ENCODE data around the gene CCDC186. TPM values are rescaled to one million over a fixed set of nuclear protein-coding genes. Genes with fewer than 3 reads are reported as not detected.

The CCDC186 gene
- total RNA-seq, 2 donors from 2014 or later, result 19.9 to 22.3 TPM

GRCh38 chr10:114071178-114071577, 102.8 kb downstream of the CCDC186 start:
- 87 to 100% methylated on average over 3 to 4 of the region's 4 CpGs for WGBS, 2 experiments (ENCODE audit: insufficient coverage in 1 of 2, insufficient read length in 1 of 2)
- Histone ChIP-seq H3K9me3 (ENCODE audit: control insufficient read depth, low read length) (no peaks in the 10 kb centered on the region), H3K27ac (ENCODE audit: low read depth, low read length) (no peak overlapping the region), H3K4me3 (ENCODE audit: low read length) (no peak overlapping the region), H3K9ac (ENCODE audit: extremely low read depth, low read length, poor library complexity, severe bottlenecking) (no peak overlapping the region), H3K36me3 (ENCODE audit: control insufficient read depth, insufficient read depth, low read length) (no peaks in the 10 kb centered on the region), H3K4me1 (ENCODE audit: control insufficient read depth, insufficient read depth, low read length) (no peaks in the 10 kb centered on the region), H3K27me3 (ENCODE audit: control insufficient read depth, insufficient read depth, low read length, poor library complexity, severe bottlenecking) (no peaks in the 10 kb centered on the region)
- TF ChIP-seq, protein P1, sequence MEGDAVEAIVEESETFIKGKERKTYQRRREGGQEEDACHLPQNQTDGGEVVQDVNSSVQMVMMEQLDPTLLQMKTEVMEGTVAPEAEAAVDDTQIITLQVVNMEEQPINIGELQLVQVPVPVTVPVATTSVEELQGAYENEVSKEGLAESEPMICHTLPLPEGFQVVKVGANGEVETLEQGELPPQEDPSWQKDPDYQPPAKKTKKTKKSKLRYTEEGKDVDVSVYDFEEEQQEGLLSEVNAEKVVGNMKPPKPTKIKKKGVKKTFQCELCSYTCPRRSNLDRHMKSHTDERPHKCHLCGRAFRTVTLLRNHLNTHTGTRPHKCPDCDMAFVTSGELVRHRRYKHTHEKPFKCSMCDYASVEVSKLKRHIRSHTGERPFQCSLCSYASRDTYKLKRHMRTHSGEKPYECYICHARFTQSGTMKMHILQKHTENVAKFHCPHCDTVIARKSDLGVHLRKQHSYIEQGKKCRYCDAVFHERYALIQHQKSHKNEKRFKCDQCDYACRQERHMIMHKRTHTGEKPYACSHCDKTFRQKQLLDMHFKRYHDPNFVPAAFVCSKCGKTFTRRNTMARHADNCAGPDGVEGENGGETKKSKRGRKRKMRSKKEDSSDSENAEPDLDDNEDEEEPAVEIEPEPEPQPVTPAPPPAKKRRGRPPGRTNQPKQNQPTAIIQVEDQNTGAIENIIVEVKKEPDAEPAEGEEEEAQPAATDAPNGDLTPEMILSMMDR (conservative IDR thresholded peaks at IDR 0.05), result no peak
- Mint-ChIP-seq H3K4me3 (no peak overlapping the region), H3K27me3 (ENCODE audit: insufficient read depth) (no peaks in the 10 kb centered on the region), H3K36me3 (ENCODE audit: low read depth) (no peaks in the 10 kb centered on the region), H3K9me3 (no peaks in the 10 kb centered on the region), H3K27ac (no peak overlapping the region), H3K4me1 (no peaks in the 10 kb centered on the region)
- DNase-seq, result no peak

Other genes with a start within 250 kb of the CCDC186 start
- gene ADRB1, start 130.3 kb downstream of the CCDC186 start, total RNA-seq, result not detected
- gene TDRD1, start 5.2 kb upstream of the CCDC186 start, total RNA-seq, result under 1 TPM; 0.09 to 0.15 TPM
- 1 to 10 TPM; 1.7 to 2.0 TPM for gene VWA2, start 65.1 kb upstream of the CCDC186 start, total RNA-seq
- 1 to 10 TPM; 1.5 to 2.2 TPM for gene AFAP1L2, start 230.3 kb upstream of the CCDC186 start, total RNA-seq

All from endodermal cell (in vitro differentiated cells).